DOHH2 (cell line): Measurements from ENCODE around the gene COL5A2.

ENCODE experiments used
- H3F3A ChIP-seq: fragments of 200-600 bp; sonication (generic), shearing (Covaris generic); 2 replicates; pipeline ENCODE4 v1.6.0; 2016; ENCODE audit warnings: antibody characterized with exemption, mild to moderate bottlenecking; ENCODE audit not compliant: control insufficient read depth, insufficient read depth
- H3K27ac ChIP-seq: fragments of 200-600 bp; sonication (generic); 2 replicates; pipeline ENCODE4 v1.5.1; 2014; ENCODE audit warnings: low read depth, mild to moderate bottlenecking, low read length, moderate library complexity
- H3K27me3 ChIP-seq: fragments of 200-600 bp; sonication (generic); 2 replicates; pipeline ENCODE4 v1.6.1; 2014; ENCODE audit warnings: mild to moderate bottlenecking, low read length, mixed read lengths; ENCODE audit not compliant: control insufficient read depth
- H3K36me3 ChIP-seq: fragments of 200-600 bp; sonication (generic); 2 replicates; pipeline ENCODE4 v1.6.1; 2014; ENCODE audit warnings: mild to moderate bottlenecking, low read length, moderate library complexity, mixed read lengths; ENCODE audit not compliant: control insufficient read depth
- H3K4me1 ChIP-seq: fragments of 200-600 bp; sonication (generic); 2 replicates; pipeline ENCODE4 v1.6.1; 2014; ENCODE audit warnings: mild to moderate bottlenecking, low read length, mixed read lengths; ENCODE audit not compliant: control insufficient read depth
- H3K4me2 ChIP-seq: fragments of 200-600 bp; sonication (generic); 2 replicates; pipeline ENCODE4 v1.6.0; 2014; ENCODE audit warnings: mild to moderate bottlenecking, low read length, moderate library complexity
- H3K4me3 ChIP-seq: fragments of 200-600 bp; sonication (generic); 2 replicates; pipeline ENCODE4 v1.5.1; 2014; ENCODE audit warnings: mild to moderate bottlenecking, low read length, mixed read lengths
- H3K79me2 ChIP-seq: fragments of 200-600 bp; sonication (generic); 2 replicates; pipeline ENCODE4 v1.6.1; 2014; ENCODE audit warnings: mild to moderate bottlenecking, low read length, mixed read lengths; ENCODE audit not compliant: control insufficient read depth
- H3K9me2 ChIP-seq: fragments of 200-600 bp; sonication (generic); replicated peaks from 2 replicates; pipeline ENCODE4 v1.6.1; 2014; ENCODE audit warnings: mild to moderate bottlenecking, low read length, mixed read lengths; ENCODE audit not compliant: control insufficient read depth
- H3K9me3 ChIP-seq: fragments of 200-600 bp; sonication (generic); 2 replicates; pipeline ENCODE4 v1.6.1; 2014; ENCODE audit warnings: antibody characterized with exemption, low read length, mixed read lengths; ENCODE audit not compliant: control insufficient read depth, insufficient read depth
- H4K20me1 ChIP-seq: fragments of 200-600 bp; sonication (generic); 2 replicates; pipeline ENCODE4 v1.6.0; 2014; ENCODE audit warnings: low read depth, mild to moderate bottlenecking, antibody characterized with exemption, low read length, moderate library complexity; ENCODE audit not compliant: control insufficient read depth, insufficient read depth
- CTCF ChIP-seq: fragments of 200-600 bp; sonication (generic); IDR thresholded peaks from one replicate; pipeline ENCODE4 v1.5.1; 2014; ENCODE audit warnings: antibody characterized with exemption, mild to moderate bottlenecking, low read depth, low read length; ENCODE audit not compliant: poor library complexity, severe bottlenecking
- EZH2phosphoT487 ChIP-seq: fragments of 200-600 bp; sonication (generic); IDR thresholded peaks from 2 replicates; pipeline ENCODE4 v1.6.1; 2017; ENCODE audit warnings: borderline replicate concordance, mild to moderate bottlenecking, antibody characterized with exemption, low read length, moderate library complexity, mixed read lengths

The COL5A2 gene

GRCh38 chr2:189203177-189203799 lies 23.7 kb upstream of the COL5A2 start:
- Histone ChIP-seq H3K9me2 (no peaks in the 10 kb centered on the region), H3K36me3 (no peaks in the 10 kb centered on the region), H3K9me3 (no peaks in the 10 kb centered on the region), H3K4me2 (no peak overlapping the region), H3F3A (no peaks in the 10 kb centered on the region), H4K20me1 (no peaks in the 10 kb centered on the region), H3K4me1 (no peaks in the 10 kb centered on the region), H3K27me3 (no peaks in the 10 kb centered on the region), H3K79me2 (no peaks in the 10 kb centered on the region), H3K27ac (no peak overlapping the region), H3K4me3 (no peak overlapping the region)
- TF ChIP-seq CTCF (no peak), EZH2phosphoT487 (no peak)

- Histone ChIP-seq H3K9me3 (no peaks in the 10 kb centered on the region), H4K20me1 (no peaks in the 10 kb centered on the region), H3K27me3 (no peaks in the 10 kb centered on the region), H3K27ac (no peak overlapping the region), H3K79me2 (no peaks in the 10 kb centered on the region), H3K9me2 (no peaks in the 10 kb centered on the region), H3F3A (no peaks in the 10 kb centered on the region), H3K4me1 (no peaks in the 10 kb centered on the region), H3K4me3 (no peak overlapping the region), H3K36me3 (no peaks in the 10 kb centered on the region), H3K4me2 (no peak overlapping the region)
- TF ChIP-seq CTCF, result no peak
- no peak for TF ChIP-seq EZH2phosphoT487
Measured at GRCh38 chr2:189199797-189200196, 20.2 kb upstream of the COL5A2 start.

- no peak overlapping the region for H3K4me3 ChIP-seq
- H3K27me3 ChIP-seq, result no peaks in the 10 kb centered on the region
- H4K20me1 ChIP-seq, result no peaks in the 10 kb centered on the region
- no peak overlapping the region for H3K4me2 ChIP-seq
- H3K36me3 ChIP-seq, result no peaks in the 10 kb centered on the region
- no peaks in the 10 kb centered on the region for H3F3A ChIP-seq
- H3K9me2 ChIP-seq, result no peaks in the 10 kb centered on the region
- no peaks in the 10 kb centered on the region for H3K4me1 ChIP-seq
- TF ChIP-seq EZH2phosphoT487, result no peak
- TF ChIP-seq CTCF, result no peak
- no peaks in the 10 kb centered on the region for H3K79me2 ChIP-seq
- H3K27ac ChIP-seq, result no peak overlapping the region
- no peaks in the 10 kb centered on the region for H3K9me3 ChIP-seq
Measured at GRCh38 chr2:189192766-189193165, 13.2 kb upstream of the COL5A2 start.
